ENCODE measurements around the gene DCAF10. TPM values are rescaled to one million over a fixed set of nuclear protein-coding genes. Genes with fewer than 3 reads are reported as not detected.
"Not testable (repeated sequence)": the region's sequence is repeated elsewhere in the genome, so short reads cannot be mapped to it uniquely, and the experiment has no call there.

The DCAF10 gene
- total and polyA plus RNA-seq, 2 of the 8 experiments (the other 6 are each of a cell fraction or from before 2014, with no cell fraction given) = 7.1 to 15.0 TPM

GRCh38 chr9:37887977-37888583 lies 87.5 kb downstream of the DCAF10 start:
- H2BK15ac ChIP-seq (ENCODE audit: low read length); H3K14ac ChIP-seq (ENCODE audit: insufficient read length); H2AK5ac ChIP-seq (ENCODE audit: low read depth, low read length); H3K79me2 ChIP-seq (ENCODE audit: control insufficient read depth in 1 of 2, insufficient read depth in 2 of 2, low read length in 2 of 2); H3K23ac ChIP-seq (ENCODE audit: insufficient read length); H3K27ac ChIP-seq (ENCODE audit: low read depth, low read length); H2BK120ac ChIP-seq (replicated peaks; ENCODE audit: low read depth, low read length); H3K18ac ChIP-seq (ENCODE audit: extremely low read depth, low read length); H2AFZ ChIP-seq (ENCODE audit: low read length); H3K4me2 ChIP-seq (ENCODE audit: insufficient read depth in 1 of 2, low read depth in 2 of 2, low read length in 2 of 2); H4K5ac ChIP-seq (ENCODE audit: insufficient read length, low read depth, low read length); DNase-seq (ENCODE audit: low read depth in 1 of 2, low spot score in 2 of 2); H3K9ac ChIP-seq (replicated peaks in 1 of 4; ENCODE audit: extremely low read depth in 1 of 4, low read depth in 3 of 4, low read length in 3 of 4); POLR2A ChIA-PET (ENCODE audit: partially characterized antibody); H3K56ac ChIP-seq (replicated peaks; ENCODE audit: insufficient read length, low read depth, low read length); FAIRE-seq; CTCF ChIA-PET (ENCODE audit: partially characterized antibody); H4K20me1 ChIP-seq (replicated peaks in 1 of 2; ENCODE audit: control insufficient read depth in 1 of 2, insufficient read depth in 2 of 2, low read length in 2 of 2); H2BK12ac ChIP-seq (ENCODE audit: low read depth, low read length); H2BK20ac ChIP-seq (ENCODE audit: low read length); H3K79me1 ChIP-seq (ENCODE audit: low read depth, low read length); H3K4me1 ChIP-seq (replicated peaks in 1 of 4; ENCODE audit: control insufficient read depth in 3 of 4, insufficient read depth in 4 of 4, low read length in 3 of 4); H3K27me3 ChIP-seq (replicated peaks in 1 of 4; ENCODE audit: control insufficient read depth in 3 of 4, extremely low read depth in 1 of 4, insufficient read depth in 3 of 4, low read length in 3 of 4); H3K4me3 ChIP-seq (ENCODE audit: extremely low read depth in 1 of 4, insufficient read depth in 2 of 4, low read depth in 3 of 4, low read length in 4 of 4); H3K4ac ChIP-seq (replicated peaks; ENCODE audit: insufficient read length, low read depth, low read length); H4K8ac ChIP-seq (ENCODE audit: extremely low read depth, insufficient read depth, low read length); H2BK5ac ChIP-seq (ENCODE audit: low read depth, low read length); H3K23me2 ChIP-seq (ENCODE audit: low read depth, low read length); H4K91ac ChIP-seq (replicated peaks; ENCODE audit: insufficient read length, low read length); H3K9me3 ChIP-seq (ENCODE audit: insufficient read depth in 2 of 2, low read depth in 1 of 2, low read length in 1 of 2): not testable (repeated sequence)
- WGBS, 2 experiments (ENCODE audit: extremely low coverage in 1 of 2, insufficient coverage in 1 of 2, insufficient read length in 1 of 2, insufficient replicate concordance in 2 of 2, low coverage in 1 of 2, low lambda C conversion rate in 2 of 2, missing lambda C conversion rate in 1 of 2) = 94% methylated on average over 11 of the region's 11 CpGs; no CpG with 5 or more reads in 1 of the 2 experiments
- H3K36me3 ChIP-seq (ENCODE audit: control insufficient read depth in 2 of 4, insufficient read depth in 4 of 4, low read length in 3 of 4) = peaks cover 0 to 19% (median 0%) of the 10 kb centered on the region in 4 experiments; a peak in 2 of 8 replicates

Measured in H1 (cell line).